Upper lobe of left lung (tissue), 6 donors: ENCODE results near the gene CCL1. TPM values are rescaled to one million over a fixed set of nuclear protein-coding genes. Genes with fewer than 3 reads are reported as not detected.
A peak's percentile ranks its signal among the peaks of the same experiment; 100 is the strongest.

Experiments used
- ATAC-seq, 2 donors: fragments of 200-7000 bp; cut with Tn5 transposase; one replicate each; pipeline ENCODE4 v1.9.1; 2022; ENCODE audit warnings: mild to moderate bottlenecking in 2 of 2, moderate library complexity in 2 of 2; ENCODE audit not compliant: low FRiP score in 2 of 2
- DNase-seq, 2 donors: peaks; one replicate each; pipeline ENCODE4 v3.0.0-alpha.2; 2019 to 2020
- H3K27ac ChIP-seq, 4 donors: fragments of 200-600 bp; sonication (generic); one replicate each; pipeline ENCODE4 v1.5.1; 2016 to 2019
- H3K27me3 ChIP-seq, 4 donors: fragments of 200-600 bp; sonication (generic); one replicate each; pipeline ENCODE4 v1.5.1; 2017 to 2019
- H3K36me3 ChIP-seq, 4 donors: fragments of 200-600 bp; sonication (generic); one replicate each; pipeline ENCODE4 v1.5.1; 2016 to 2019
- H3K4me1 ChIP-seq, 4 donors: fragments of 200-600 bp; sonication (generic); one replicate each; pipeline ENCODE4 v1.5.1; 2018 to 2019
- H3K4me3 ChIP-seq, 4 donors: fragments of 200-600 bp; sonication (generic); one replicate each; pipeline ENCODE4 v1.5.1; 2017 to 2019; ENCODE audit warnings: mild to moderate bottlenecking in 2 of 4, moderate library complexity in 1 of 4
- H3K9me3 ChIP-seq, 4 donors: fragments of 200-600 bp; sonication (generic); one replicate each; pipeline ENCODE4 v1.5.1; 2018 to 2019
- CTCF ChIP-seq, 6 experiments: fragments of 450-650 bp in 4 of 6; fragments of 200-600 bp in 2 of 6; sonication (generic) in 2 of 6; IDR thresholded peaks; one replicate each; pipeline ENCODE4 v1.5.1; 2016 to 2019; ENCODE audit warnings: antibody characterized with exemption in 6 of 6
- EP300 ChIP-seq, 4 donors: sonication (generic); formaldehyde crosslinking; IDR thresholded peaks; one replicate each; pipeline ENCODE4 v1.5.1; 2017; ENCODE audit warnings: antibody characterized with exemption in 4 of 4, control low read depth in 2 of 4
- POLR2A ChIP-seq, 4 donors: fragments of 450-650 bp; IDR thresholded peaks; one replicate each; pipeline ENCODE4 v1.5.1; 2016 to 2017; ENCODE audit warnings: antibody characterized with exemption in 4 of 4, mild to moderate bottlenecking in 2 of 4
- POLR2AphosphoS5 ChIP-seq, 2 donors: sonication (generic); formaldehyde crosslinking; IDR thresholded peaks; one replicate each; pipeline ENCODE4 v1.5.1; 2017; ENCODE audit warnings: antibody characterized with exemption in 2 of 2
- WGBS, 2 donors: methylation state at CpG; one replicate each; pipeline ENCODE4 v1.1.5; 2017 to 2018; 5-methylcytosine and 5-hydroxymethylcytosine counted together
- total RNA-seq, 6 donors: library from RNA; depleted of rRNA in 4 of 6; stranded (reverse); fragments of >200 nt in 4 of 6; gene quantifications; one replicate each; pipeline versions ENCODE4 v1.1.0 to v1.2.1, GENCODE V29; 2016 to 2021
- donor health status: DM: no; HTN: no; CAD: no; lungs with moderate emphysema.
- donor health status: DM: no; HTN: yes; CAD: no; lungs with severe emphysema.

Gene CCL1
- total RNA-seq, 6 donors from 2014 or later, result not detected

GRCh38 chr17:34378664-34379101 lies 15.7 kb upstream of the CCL1 start:
- no peak overlapping the region for H3K4me3 ChIP-seq

GRCh38 chr17:34377078-34377823 lies 14.2 kb upstream of the CCL1 start:
- TF ChIP-seq CTCF (IDR thresholded peaks at IDR 0.05) (no peak), EP300 (IDR thresholded peaks at IDR 0.05) (no peak), POLR2AphosphoS5 (IDR thresholded peaks at IDR 0.05) (no peak), POLR2A (IDR thresholded peaks at IDR 0.05) (no peak)
- peaks cover 0 to 4% (median 1%) of the 10 kb centered on the region in 4 donors for H3K4me1 ChIP-seq
- no peaks in the 10 kb centered on the region for H3K27me3 ChIP-seq
- WGBS, 2 donors, result 94 to 96% methylated on average over 3 of the region's 3 CpGs
- no peaks in the 10 kb centered on the region for H3K36me3 ChIP-seq
- DNase-seq (no peak), ATAC-seq (no peak)
- H3K4me3 ChIP-seq, result no peak overlapping the region
- no peak overlapping the region for H3K27ac ChIP-seq
- no peaks in the 10 kb centered on the region for H3K9me3 ChIP-seq

More at GRCh38 chr17:34378664-34379101, 15.7 kb upstream of the CCL1 start:
- no peak for TF ChIP-seq POLR2AphosphoS5 (IDR thresholded peaks at IDR 0.05)
- TF ChIP-seq CTCF (IDR thresholded peaks at IDR 0.05), result no peak
- TF ChIP-seq POLR2A (IDR thresholded peaks at IDR 0.05), result no peak
- no peak for TF ChIP-seq EP300 (IDR thresholded peaks at IDR 0.05)
- H3K27me3 ChIP-seq, result no peaks in the 10 kb centered on the region
- H3K36me3 ChIP-seq, result no peaks in the 10 kb centered on the region
- peak in 1 of 2 donors; percentile 56 for ATAC-seq
- peaks cover 3 to 10% (median 5%) of the 10 kb centered on the region in 4 donors for H3K4me1 ChIP-seq
- no peak overlapping the region for H3K27ac ChIP-seq
- H3K9me3 ChIP-seq, result no peaks in the 10 kb centered on the region
- DNase-seq, result peak in 1 of 2 donors; percentile 43
- 22 to 24% methylated on average over 6 of the region's 6 CpGs for WGBS, 2 donors

GRCh38 chr17:34375426-34375997 lies 12.5 kb upstream of the CCL1 start:
- Histone ChIP-seq H3K27me3 (no peaks in the 10 kb centered on the region), H3K4me3 (no peak overlapping the region), H3K36me3 (no peaks in the 10 kb centered on the region), H3K27ac (no peak overlapping the region), H3K4me1 (peaks cover 0 to 4% (median 1%) of the 10 kb centered on the region in 4 donors), H3K9me3 (no peaks in the 10 kb centered on the region)
- 87 to 90% methylated on average over 11 of the region's 11 CpGs for WGBS, 2 donors
- TF ChIP-seq POLR2AphosphoS5 (IDR thresholded peaks at IDR 0.05) (no peak), POLR2A (IDR thresholded peaks at IDR 0.05) (no peak)
- no peak for ATAC-seq
- DNase-seq, result peak in 1 of 2 donors; percentile 28

- Histone ChIP-seq H3K27me3 (no peaks in the 10 kb centered on the region), H3K4me3 (no peak overlapping the region), H3K9me3 (no peaks in the 10 kb centered on the region), H3K4me1 (peaks cover under 1 to 4% (median 3%) of the 10 kb centered on the region in 4 donors), H3K27ac (no peak overlapping the region), H3K36me3 (no peaks in the 10 kb centered on the region)
- ATAC-seq, result no peak
- 79% methylated on average over 5 of the region's 5 CpGs for WGBS, 2 donors
- no peak for DNase-seq
- no peak for TF ChIP-seq POLR2A (IDR thresholded peaks at IDR 0.05)
- no peak for TF ChIP-seq EP300 (IDR thresholded peaks at IDR 0.05)
- no peak for TF ChIP-seq CTCF (IDR thresholded peaks at IDR 0.05)
- TF ChIP-seq POLR2AphosphoS5 (IDR thresholded peaks at IDR 0.05), result no peak
Observed at GRCh38 chr17:34374457-34374856, 11.4 kb upstream of the CCL1 start.

- ATAC-seq, result no peak
- Histone ChIP-seq H3K27ac (no peak overlapping the region), H3K36me3 (no peaks in the 10 kb centered on the region), H3K4me1 (peaks cover 4 to 21% (median 7%) of the 10 kb centered on the region in 4 donors), H3K9me3 (no peaks in the 10 kb centered on the region), H3K27me3 (no peaks in the 10 kb centered on the region), H3K4me3 (no peak overlapping the region)
- 90 to 92% methylated on average over 3 of the region's 3 CpGs for WGBS, 2 donors
- TF ChIP-seq POLR2A (IDR thresholded peaks at IDR 0.05), result no peak
- no peak for TF ChIP-seq EP300 (IDR thresholded peaks at IDR 0.05)
- TF ChIP-seq POLR2AphosphoS5 (IDR thresholded peaks at IDR 0.05), result no peak
- TF ChIP-seq CTCF (IDR thresholded peaks at IDR 0.05), result no peak
- DNase-seq, result no peak
Observed at GRCh38 chr17:34371405-34372100, 8.5 kb upstream of the CCL1 start.
